ENCODE measurements around the gene TSC22D4. TPM values are rescaled to one million over a fixed set of nuclear protein-coding genes. Genes with fewer than 3 reads are reported as not detected.

TSC22D4 gene
- total and polyA plus RNA-seq, 9 of the 15 experiments (the other 6 are each of a cell fraction or from before 2014, with no cell fraction given) = 0.37 to 107 (median 28.7) TPM

- Histone ChIP-seq H3K36me3 (ENCODE audit: control insufficient read depth, insufficient read depth, low read length) (peaks cover 44% of the 10 kb centered on the region), H3K9me1 (ENCODE audit: control insufficient read depth, insufficient read depth, low read length) (peaks cover 6% of the 10 kb centered on the region), H3K9ac (ENCODE audit: insufficient read depth in 1 of 2, low read depth in 2 of 2, low read length in 2 of 2) (peak overlapping the region; percentile 76 to 94; a peak in 3 of 4 replicates), H4K20me1 (replicated peaks; ENCODE audit: control insufficient read depth, insufficient read depth, low read length) (peaks cover 19% of the 10 kb centered on the region; the same call in 1 of the 2 replicates), H3K4me2 (ENCODE audit: insufficient read depth, low read length) (peak overlapping the region; percentile 86), H3K27me3 (ENCODE audit: control insufficient read depth in 2 of 2, insufficient read depth in 2 of 2, low read length in 2 of 2) (no peaks in the 10 kb centered on the region), H3K79me2 (ENCODE audit: control insufficient read depth, insufficient read depth, low read length) (peaks cover 58% of the 10 kb centered on the region), H3K9me3 (replicated peaks; ENCODE audit: control insufficient read depth, insufficient read depth, low read depth, low read length) (no peaks in the 10 kb centered on the region), H2AFZ (ENCODE audit: low read depth, low read length) (no peak overlapping the region), H3K4me1 (replicated peaks in 1 of 2; ENCODE audit: control insufficient read depth in 2 of 2, insufficient read depth in 2 of 2, low read length in 2 of 2) (peaks cover 44 to 77% of the 10 kb centered on the region in 2 experiments), H3K27ac (ENCODE audit: extremely low read depth, low read depth, low read length) (peak overlapping the region; percentile 82), H3K4me3 (peak overlapping the region; percentile 86)
- FAIRE-seq = no peak
- ATAC-seq = peak; percentile 14
- intact Hi-C loops (cut with micrococcal nuclease) (no loop called here), in situ Hi-C loops (cut with MboI) (no loop called here)
- DNase-seq (ENCODE audit: extremely low read depth in 1 of 4, low spot score in 3 of 4) = peak in 3 of 4 experiments; percentile 55 to 65 (median 65)
- 5% methylated on average over 28 of the region's 30 CpGs for WGBS (ENCODE audit: insufficient coverage, low coverage, missing lambda C conversion rate)
- ChIA-PET POLR2A (interaction anchor here (0.6 to 1.6 kb wide), 3 partner anchors 16 to 96 kb away, joined by 3 to 10 read pairs (median 4); partner anchors contain the start of genes MEPCE, SAP25 and ZCWPW1), CTCF (ENCODE audit: low intra/inter-chr PET ratio) (interaction anchor here (0.6 to 1.0 kb wide), 3 partner anchors 8 to 213 kb away, joined by 3 to 4 read pairs (median 3); no protein-coding TSS in a partner anchor)
- TSS peak; percentile 17 for BruUV-seq (replicated peaks)
- TF ChIP-seq MTA3 (IDR thresholded peaks at IDR 0.05; ENCODE audit: borderline replicate concordance) (peak; percentile 70; the same call in 1 of the 2 replicates), SIX5 (IDR thresholded peaks at IDR 0.05; ENCODE audit: borderline replicate concordance in 1 of 2, insufficient read depth in 1 of 2, low read depth in 1 of 2, low read length in 2 of 2) (no peak), ILF3 (IDR thresholded peaks at IDR 0.05; ENCODE audit: borderline replicate concordance) (no peak), ZNF76 (CRISPR knock-in tag; IDR thresholded peaks at IDR 0.05; ENCODE audit: borderline replicate concordance) (no peak), ZBTB1 (CRISPR knock-in tag; IDR thresholded peaks at IDR 0.05; ENCODE audit: borderline replicate concordance, low read depth) (no peak), FOSL1 (tag; conservative IDR thresholded peaks at IDR 0.05) (no peak), ELF1 (tag; IDR thresholded peaks at IDR 0.05) (no peak), YBX1 (IDR thresholded peaks at IDR 0.05) (no peak), NONO (IDR thresholded peaks at IDR 0.05; ENCODE audit: low read depth in 2 of 2, low read length in 1 of 2) (no peak), PCBP1 (IDR thresholded peaks at IDR 0.05; ENCODE audit: low read depth, low read length, poor library complexity, severe bottlenecking) (peak; percentile 27), BCL6 (CRISPR knock-in tag; IDR thresholded peaks at IDR 0.05) (no peak)
- TF ChIP-seq, protein P1, sequence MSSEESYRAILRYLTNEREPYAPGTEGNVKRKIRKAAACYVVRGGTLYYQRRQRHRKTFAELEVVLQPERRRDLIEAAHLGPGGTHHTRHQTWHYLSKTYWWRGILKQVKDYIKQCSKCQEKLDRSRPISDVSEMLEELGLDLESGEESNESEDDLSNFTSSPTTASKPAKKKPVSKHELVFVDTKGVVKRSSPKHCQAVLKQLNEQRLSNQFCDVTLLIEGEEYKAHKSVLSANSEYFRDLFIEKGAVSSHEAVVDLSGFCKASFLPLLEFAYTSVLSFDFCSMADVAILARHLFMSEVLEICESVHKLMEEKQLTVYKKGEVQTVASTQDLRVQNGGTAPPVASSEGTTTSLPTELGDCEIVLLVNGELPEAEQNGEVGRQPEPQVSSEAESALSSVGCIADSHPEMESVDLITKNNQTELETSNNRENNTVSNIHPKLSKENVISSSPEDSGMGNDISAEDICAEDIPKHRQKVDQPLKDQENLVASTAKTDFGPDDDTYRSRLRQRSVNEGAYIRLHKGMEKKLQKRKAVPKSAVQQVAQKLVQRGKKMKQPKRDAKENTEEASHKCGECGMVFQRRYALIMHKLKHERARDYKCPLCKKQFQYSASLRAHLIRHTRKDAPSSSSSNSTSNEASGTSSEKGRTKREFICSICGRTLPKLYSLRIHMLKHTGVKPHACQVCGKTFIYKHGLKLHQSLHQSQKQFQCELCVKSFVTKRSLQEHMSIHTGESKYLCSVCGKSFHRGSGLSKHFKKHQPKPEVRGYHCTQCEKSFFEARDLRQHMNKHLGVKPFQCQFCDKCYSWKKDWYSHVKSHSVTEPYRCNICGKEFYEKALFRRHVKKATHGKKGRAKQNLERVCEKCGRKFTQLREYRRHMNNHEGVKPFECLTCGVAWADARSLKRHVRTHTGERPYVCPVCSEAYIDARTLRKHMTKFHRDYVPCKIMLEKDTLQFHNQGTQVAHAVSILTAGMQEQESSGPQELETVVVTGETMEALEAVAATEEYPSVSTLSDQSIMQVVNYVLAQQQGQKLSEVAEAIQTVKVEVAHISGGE (CRISPR knock-in tag; IDR thresholded peaks at IDR 0.05) = no peak
- TF ChIP-seq, protein P2, sequence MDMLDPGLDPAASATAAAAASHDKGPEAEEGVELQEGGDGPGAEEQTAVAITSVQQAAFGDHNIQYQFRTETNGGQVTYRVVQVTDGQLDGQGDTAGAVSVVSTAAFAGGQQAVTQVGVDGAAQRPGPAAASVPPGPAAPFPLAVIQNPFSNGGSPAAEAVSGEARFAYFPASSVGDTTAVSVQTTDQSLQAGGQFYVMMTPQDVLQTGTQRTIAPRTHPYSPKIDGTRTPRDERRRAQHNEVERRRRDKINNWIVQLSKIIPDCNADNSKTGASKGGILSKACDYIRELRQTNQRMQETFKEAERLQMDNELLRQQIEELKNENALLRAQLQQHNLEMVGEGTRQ (CRISPR knock-in tag; IDR thresholded peaks at IDR 0.05) = no peak
These were observed 1.8 kb downstream of the TSC22D4 start for GRCh38 chr7:100476903-100477870.

Measured in K562 (cell line).